H9 (cell line): ENCODE measurements around the gene LIPE. TPM values are rescaled to one million over a fixed set of nuclear protein-coding genes. Genes with fewer than 3 reads are reported as not detected.

Source experiments
- DNase-seq: peaks from one replicate; pipeline ENCODE4 v3.0.0-alpha.2; 2017
- H2AFZ ChIP-seq: one replicate; pipeline ENCODE4 v1.6.1; 2013; ENCODE audit warnings: mild to moderate bottlenecking, low read length, control low read depth, moderate library complexity
- H2AK5ac ChIP-seq: 2 replicates; pipeline ENCODE4 v1.6.1; 2013; ENCODE audit warnings: low read length, control low read depth, mixed read lengths; ENCODE audit not compliant: insufficient read length
- H2BK120ac ChIP-seq: one replicate; pipeline ENCODE4 v1.6.1; 2013; ENCODE audit warnings: low read depth, mild to moderate bottlenecking, low read length, control low read depth, inconsistent platforms; ENCODE audit not compliant: poor library complexity, severe bottlenecking
- H2BK12ac ChIP-seq: 2 replicates; pipeline ENCODE4 v1.6.1; 2013; ENCODE audit warnings: low read length, control low read depth, mixed read lengths, low read depth; ENCODE audit not compliant: insufficient read length
- H2BK15ac ChIP-seq: 2 replicates; pipeline ENCODE4 v1.6.1; 2013; ENCODE audit warnings: low read depth, low read length, control low read depth
- H2BK20ac ChIP-seq: one replicate; pipeline ENCODE4 v1.6.1; 2013; ENCODE audit warnings: low read depth, mild to moderate bottlenecking, low read length, control low read depth, inconsistent platforms; ENCODE audit not compliant: poor library complexity, severe bottlenecking
- H2BK5ac ChIP-seq: 2 replicates; pipeline ENCODE4 v1.6.1; 2013; ENCODE audit warnings: low read length, control low read depth, mixed read lengths; ENCODE audit not compliant: insufficient read length
- H3K14ac ChIP-seq: 2 replicates; pipeline ENCODE4 v1.6.1; 2013; ENCODE audit warnings: low read length, control low read depth; ENCODE audit not compliant: insufficient read depth
- H3K18ac ChIP-seq: 2 replicates; pipeline ENCODE4 v1.6.1; 2013; ENCODE audit warnings: low read depth, mild to moderate bottlenecking, mixed read lengths, low read length, control low read depth; ENCODE audit not compliant: insufficient read length
- H3K23ac ChIP-seq: 2 replicates; pipeline ENCODE4 v1.6.1; 2013; ENCODE audit warnings: low read length, control low read depth, mixed read lengths, low read depth; ENCODE audit not compliant: insufficient read length
- H3K23me2 ChIP-seq: 2 replicates; pipeline ENCODE4 v1.6.1; 2013; ENCODE audit warnings: low read depth, mild to moderate bottlenecking, mixed read lengths, low read length, control low read depth; ENCODE audit not compliant: insufficient read length, poor library complexity, severe bottlenecking
- H3K27ac ChIP-seq: 2 replicates; pipeline ENCODE4 v1.5.1; 2013; ENCODE audit warnings: low read length, control low read depth, mixed read lengths, low read depth; ENCODE audit not compliant: insufficient read length
- H3K27me3 ChIP-seq: 2 replicates; pipeline ENCODE4 v1.6.1; 2013; ENCODE audit warnings: low read length, control low read depth, inconsistent platforms; ENCODE audit not compliant: insufficient read depth
- H3K4ac ChIP-seq: 2 replicates; pipeline ENCODE4 v1.6.1; 2013; ENCODE audit warnings: low read depth, mild to moderate bottlenecking, control low read depth, inconsistent platforms, low read length, moderate library complexity
- H3K4me1 ChIP-seq: 2 replicates; pipeline ENCODE4 v1.6.1; 2013; ENCODE audit warnings: low read length, control low read depth, inconsistent platforms; ENCODE audit not compliant: insufficient read depth
- H3K4me2 ChIP-seq: 2 replicates; pipeline ENCODE4 v1.6.1; 2013; ENCODE audit warnings: low read length, control low read depth, mixed read lengths; ENCODE audit not compliant: insufficient read length, insufficient read depth
- H3K56ac ChIP-seq: 2 replicates; pipeline ENCODE4 v1.6.1; 2013; ENCODE audit warnings: low read depth, mild to moderate bottlenecking, mixed read lengths, low read length, control low read depth; ENCODE audit not compliant: insufficient read length
- H3K79me1 ChIP-seq: 2 replicates; pipeline ENCODE4 v1.6.1; 2013; ENCODE audit warnings: low read depth, mild to moderate bottlenecking, moderate library complexity, low read length, control low read depth, inconsistent platforms; ENCODE audit not compliant: insufficient read depth, poor library complexity, severe bottlenecking
- H3K79me2 ChIP-seq: 2 replicates; pipeline ENCODE4 v1.6.1; 2013; ENCODE audit warnings: low read length, control low read depth, inconsistent platforms; ENCODE audit not compliant: insufficient read depth
- H3K9ac ChIP-seq: 2 replicates; pipeline ENCODE4 v1.6.1; 2013; ENCODE audit warnings: low read length, control low read depth, mixed read lengths; ENCODE audit not compliant: insufficient read length; ENCODE audit errors: extremely low read depth
- H3K9me3 ChIP-seq: one replicate; pipeline ENCODE4 v1.6.1; 2013; ENCODE audit warnings: low read depth, low read length, inconsistent platforms; ENCODE audit not compliant: control insufficient read depth
- H3T11ph ChIP-seq: one replicate; pipeline ENCODE4 v1.6.1; 2013; ENCODE audit warnings: mild to moderate bottlenecking, low read length, control low read depth, inconsistent platforms
- H4K20me1 ChIP-seq: one replicate; pipeline ENCODE4 v1.6.1; 2013; ENCODE audit not compliant: control insufficient read depth, insufficient read length, insufficient read depth
- H4K5ac ChIP-seq: 2 replicates; pipeline ENCODE4 v1.6.1; 2013; ENCODE audit warnings: low read depth, mild to moderate bottlenecking, mixed read lengths, low read length, control low read depth; ENCODE audit not compliant: insufficient read length
- H4K8ac ChIP-seq: replicated peaks from 2 replicates; pipeline ENCODE4 v1.6.1; 2013; ENCODE audit warnings: low read length, control low read depth, mixed read lengths, low read depth; ENCODE audit not compliant: insufficient read length
- H4K91ac ChIP-seq: 2 replicates; pipeline ENCODE4 v1.6.1; 2013; ENCODE audit warnings: low read depth, mild to moderate bottlenecking, moderate library complexity, mixed read lengths, low read length, control low read depth; ENCODE audit not compliant: insufficient read length
- H3K27ac Mint-ChIP-seq, 3 experiments: 2 replicates in 2 of 3; 3 replicates in 1 of 3; pipeline ENCODE4 v1.8.0; 2020 to 2021; ENCODE audit warnings: mixed read lengths in 3 of 3, mild to moderate bottlenecking in 1 of 3, moderate library complexity in 1 of 3
- H3K27me3 Mint-ChIP-seq: 2 replicates; pipeline ENCODE4 v1.8.0; 2021; ENCODE audit warnings: low read depth, mild to moderate bottlenecking, moderate library complexity, mixed read lengths
- H3K36me3 Mint-ChIP-seq, 3 experiments: 2 replicates in 2 of 3; 3 replicates in 1 of 3; pipeline ENCODE4 v1.8.0; 2020 to 2021; ENCODE audit warnings: low read depth in 3 of 3, mixed read lengths in 3 of 3; ENCODE audit not compliant: insufficient read depth in 1 of 3
- H3K4me1 Mint-ChIP-seq, 2 experiments: 2 replicates each; pipeline ENCODE4 v1.8.0; 2020; ENCODE audit warnings: mixed read lengths in 2 of 2
- H3K4me3 Mint-ChIP-seq, 2 experiments: 2 replicates in 1 of 2; 3 replicates in 1 of 2; pipeline ENCODE4 v1.8.0; 2020 to 2021; ENCODE audit warnings: mild to moderate bottlenecking in 2 of 2, mixed read lengths in 2 of 2, moderate library complexity in 1 of 2
- H3K9me3 Mint-ChIP-seq, 2 experiments: 2 replicates in 1 of 2; 3 replicates in 1 of 2; pipeline ENCODE4 v1.8.0; 2020; ENCODE audit warnings: mild to moderate bottlenecking in 2 of 2, mixed read lengths in 2 of 2, moderate library complexity in 1 of 2
- WGBS: extraction: QIAGEN DNeasy Blood & Tissue Kit; methylation state at CpG from one replicate; pipeline ENCODE4 v1.1.7; 2013; ENCODE audit warnings: missing lambda C conversion rate, low lambda C conversion rate, mixed read lengths; ENCODE audit not compliant: insufficient read length; ENCODE audit errors: extremely low coverage; 5-methylcytosine and 5-hydroxymethylcytosine counted together
- total RNA-seq: library from RNA; stranded (reverse); gene quantifications from 2 replicates; pipeline ENCODE4 v1.2.1, GENCODE V29; 2021
- TF ChIP-seq, protein P1 (sequence below): fragments of 200-600 bp; sonication (generic); conservative IDR thresholded peaks from 3 replicates; pipeline ENCODE4 v1.8.0; 2021; ENCODE audit warnings: antibody characterized with exemption, mild to moderate bottlenecking

The LIPE gene
- total RNA-seq, 1 experiment from 2014 or later: 6.3 TPM

GRCh38 chr19:42424345-42424707, 2.9 kb downstream of the LIPE start:
- H3K27ac Mint-ChIP-seq: no peak overlapping the region
- H2BK120ac ChIP-seq: no peak overlapping the region
- no peak overlapping the region for H3K27ac ChIP-seq
- no peaks in the 10 kb centered on the region for H3K79me2 ChIP-seq
- no peaks in the 10 kb centered on the region for H3K79me1 ChIP-seq
- no peaks in the 10 kb centered on the region for H3K9me3 ChIP-seq
- peaks cover 24 to 50% of the 10 kb centered on the region in 2 experiments for H3K4me1 Mint-ChIP-seq
- H3K14ac ChIP-seq: no peak overlapping the region
- no peak overlapping the region for H3K18ac ChIP-seq
- H4K8ac ChIP-seq: no peak overlapping the region
- H3K27me3 ChIP-seq: peaks cover 17% of the 10 kb centered on the region; the same call in 1 of the 2 replicates
- H4K20me1 ChIP-seq: no peaks in the 10 kb centered on the region
- H3K23ac ChIP-seq: no peak overlapping the region
- DNase-seq: no peak
- H2BK20ac ChIP-seq: no peak overlapping the region
- no peak overlapping the region for H3K4me2 ChIP-seq
- TF ChIP-seq, protein P1, sequence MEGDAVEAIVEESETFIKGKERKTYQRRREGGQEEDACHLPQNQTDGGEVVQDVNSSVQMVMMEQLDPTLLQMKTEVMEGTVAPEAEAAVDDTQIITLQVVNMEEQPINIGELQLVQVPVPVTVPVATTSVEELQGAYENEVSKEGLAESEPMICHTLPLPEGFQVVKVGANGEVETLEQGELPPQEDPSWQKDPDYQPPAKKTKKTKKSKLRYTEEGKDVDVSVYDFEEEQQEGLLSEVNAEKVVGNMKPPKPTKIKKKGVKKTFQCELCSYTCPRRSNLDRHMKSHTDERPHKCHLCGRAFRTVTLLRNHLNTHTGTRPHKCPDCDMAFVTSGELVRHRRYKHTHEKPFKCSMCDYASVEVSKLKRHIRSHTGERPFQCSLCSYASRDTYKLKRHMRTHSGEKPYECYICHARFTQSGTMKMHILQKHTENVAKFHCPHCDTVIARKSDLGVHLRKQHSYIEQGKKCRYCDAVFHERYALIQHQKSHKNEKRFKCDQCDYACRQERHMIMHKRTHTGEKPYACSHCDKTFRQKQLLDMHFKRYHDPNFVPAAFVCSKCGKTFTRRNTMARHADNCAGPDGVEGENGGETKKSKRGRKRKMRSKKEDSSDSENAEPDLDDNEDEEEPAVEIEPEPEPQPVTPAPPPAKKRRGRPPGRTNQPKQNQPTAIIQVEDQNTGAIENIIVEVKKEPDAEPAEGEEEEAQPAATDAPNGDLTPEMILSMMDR: no peak
- no peaks in the 10 kb centered on the region for H3K4me1 ChIP-seq
- peaks cover 0 to 3% of the 10 kb centered on the region in 2 experiments; a peak in 3 of 5 replicates for H3K9me3 Mint-ChIP-seq
- WGBS: no CpG with 5 or more reads among the region's 15 CpGs
- no peak overlapping the region for H2BK12ac ChIP-seq
- no peak overlapping the region for H2AK5ac ChIP-seq
- no peak overlapping the region for H2BK15ac ChIP-seq
- peaks cover 0 to 4% (median 3%) of the 10 kb centered on the region in 3 experiments; a peak in 3 of 7 replicates for H3K36me3 Mint-ChIP-seq
- H3K4me3 Mint-ChIP-seq: peak overlapping the region in 1 of 2 experiments; percentile 90; a peak in 4 of 5 replicates
- H3K4ac ChIP-seq: no peak overlapping the region
- H3K56ac ChIP-seq: no peak overlapping the region
- no peak overlapping the region for H3K9ac ChIP-seq
- H2AFZ ChIP-seq: no peak overlapping the region
- no peak overlapping the region for H4K5ac ChIP-seq
- peaks cover 92% of the 10 kb centered on the region for H3K27me3 Mint-ChIP-seq
- H4K91ac ChIP-seq: no peak overlapping the region
- no peak overlapping the region for H2BK5ac ChIP-seq
- H3K23me2 ChIP-seq: peaks cover 7% of the 10 kb centered on the region
- no peak overlapping the region for H3T11ph ChIP-seq
